Measurements from ENCODE around the gene PTPRCAP.
"Not testable (repeated sequence)": the region's sequence is repeated elsewhere in the genome, so short reads cannot be mapped to it uniquely, and the experiment has no call there.

PTPRCAP gene, protein sequence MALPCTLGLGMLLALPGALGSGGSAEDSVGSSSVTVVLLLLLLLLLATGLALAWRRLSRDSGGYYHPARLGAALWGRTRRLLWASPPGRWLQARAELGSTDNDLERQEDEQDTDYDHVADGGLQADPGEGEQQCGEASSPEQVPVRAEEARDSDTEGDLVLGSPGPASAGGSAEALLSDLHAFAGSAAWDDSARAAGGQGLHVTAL

DNA sequence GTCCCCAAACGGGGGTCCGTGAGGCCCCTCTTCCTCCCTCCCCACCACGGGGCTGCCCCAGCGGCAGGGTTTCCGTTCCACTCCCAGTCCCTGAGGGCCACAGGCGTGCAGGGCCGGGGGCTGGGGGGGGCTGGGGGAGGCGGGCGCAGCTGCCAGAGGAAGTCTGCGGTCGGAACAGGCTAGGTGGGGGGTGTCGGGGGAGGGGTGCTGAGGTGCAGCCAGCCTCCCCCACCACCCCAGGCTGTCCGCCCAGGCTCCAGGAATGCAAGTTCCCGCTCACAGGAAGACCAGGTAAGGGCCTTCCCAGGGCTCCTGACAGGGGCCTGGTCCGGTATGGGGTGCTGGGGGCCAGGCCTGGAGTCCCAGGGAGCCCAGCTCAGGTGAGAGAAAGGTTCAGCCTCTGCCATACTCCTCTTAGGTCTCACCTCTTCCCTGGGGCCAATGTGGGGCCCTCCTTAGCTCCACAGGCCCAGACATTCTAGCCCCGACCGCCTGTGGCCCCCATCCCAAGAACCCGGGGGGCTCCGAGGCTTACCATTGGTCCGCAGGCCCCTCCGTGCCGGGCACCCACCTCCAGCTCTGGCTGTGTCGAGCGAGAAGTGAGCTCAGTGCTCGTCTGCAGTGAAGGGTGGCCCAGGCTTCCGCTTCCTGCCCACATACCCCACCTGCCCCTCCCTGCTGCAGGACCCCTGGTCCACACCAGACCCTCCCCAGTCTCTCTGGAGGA, at the start of gene PTPRCAP:
TSS of gene PTPRCAP (minus strand) at position 601 of the 727 bp plus-strand sequence. CDS start at position 538, 63 bp downstream.
- H3K4me3 ChIP-seq (ENCODE audit: low read depth, low read length) = no peak within 1 kb of the TSS
- ChIA-PET POLR2A (interaction anchor here (0.6 to 1.2 kb wide), 3 partner anchors 21 to 35 kb away, joined by 3 read pairs; partner anchors contain the start of genes PPP1CA and TMEM134), CTCF (interaction anchor here (1.5 kb wide), 1 partner anchor 36 kb away, joined by 3 read pairs; no protein-coding TSS in a partner anchor)
- TF ChIP-seq, protein P1, sequence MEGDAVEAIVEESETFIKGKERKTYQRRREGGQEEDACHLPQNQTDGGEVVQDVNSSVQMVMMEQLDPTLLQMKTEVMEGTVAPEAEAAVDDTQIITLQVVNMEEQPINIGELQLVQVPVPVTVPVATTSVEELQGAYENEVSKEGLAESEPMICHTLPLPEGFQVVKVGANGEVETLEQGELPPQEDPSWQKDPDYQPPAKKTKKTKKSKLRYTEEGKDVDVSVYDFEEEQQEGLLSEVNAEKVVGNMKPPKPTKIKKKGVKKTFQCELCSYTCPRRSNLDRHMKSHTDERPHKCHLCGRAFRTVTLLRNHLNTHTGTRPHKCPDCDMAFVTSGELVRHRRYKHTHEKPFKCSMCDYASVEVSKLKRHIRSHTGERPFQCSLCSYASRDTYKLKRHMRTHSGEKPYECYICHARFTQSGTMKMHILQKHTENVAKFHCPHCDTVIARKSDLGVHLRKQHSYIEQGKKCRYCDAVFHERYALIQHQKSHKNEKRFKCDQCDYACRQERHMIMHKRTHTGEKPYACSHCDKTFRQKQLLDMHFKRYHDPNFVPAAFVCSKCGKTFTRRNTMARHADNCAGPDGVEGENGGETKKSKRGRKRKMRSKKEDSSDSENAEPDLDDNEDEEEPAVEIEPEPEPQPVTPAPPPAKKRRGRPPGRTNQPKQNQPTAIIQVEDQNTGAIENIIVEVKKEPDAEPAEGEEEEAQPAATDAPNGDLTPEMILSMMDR (IDR thresholded peaks at IDR 0.05; ENCODE audit: insufficient read depth, low read length, missing control alignments) = no peak
- no peak for DNase-seq (ENCODE audit: low read depth, low spot score)

DNA sequence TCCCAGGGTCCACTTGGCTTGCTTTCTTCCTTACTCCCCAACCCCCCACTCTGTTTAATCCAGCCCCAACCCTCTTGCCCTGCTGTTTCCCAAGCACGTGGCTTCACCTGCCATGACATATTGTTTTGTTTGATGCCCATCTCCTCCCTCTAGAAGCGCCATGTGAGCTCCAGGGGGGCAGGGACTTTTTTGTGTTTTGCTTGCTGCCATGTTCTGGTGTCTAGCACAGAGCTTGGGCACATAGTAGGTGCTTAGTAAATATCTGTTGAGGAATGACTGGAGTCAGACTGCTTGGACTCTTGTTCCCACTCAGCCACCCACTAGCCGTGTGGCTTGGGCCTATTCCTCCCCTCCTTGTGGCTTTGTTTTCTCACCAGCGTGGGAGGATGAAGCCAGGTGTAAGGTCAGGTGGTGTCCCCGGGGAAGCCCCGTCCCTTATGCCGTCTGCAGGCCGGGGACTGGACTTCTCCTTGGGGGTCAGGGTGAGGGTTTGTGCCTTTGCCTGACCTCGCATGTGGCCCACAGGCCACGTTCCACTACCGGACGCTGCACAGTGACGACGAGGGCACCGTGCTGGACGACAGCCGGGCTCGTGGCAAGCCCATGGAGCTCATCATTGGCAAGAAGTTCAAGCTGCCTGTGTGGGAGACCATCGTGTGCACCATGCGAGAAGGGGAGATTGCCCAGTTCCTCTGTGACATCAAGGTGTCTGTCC, 49.2 kb upstream of the PTPRCAP start:
- DNase-seq (ENCODE audit: low read depth, low spot score) = no peak
- TF ChIP-seq, protein P1 (IDR thresholded peaks at IDR 0.05; ENCODE audit: insufficient read depth, low read length, missing control alignments) = no peak
- CTCF ChIA-PET = no interaction called here
- POLR2A ChIA-PET = no interaction called here
- H3K4me3 ChIP-seq (ENCODE audit: low read depth, low read length) = no peak overlapping the region

DNA sequence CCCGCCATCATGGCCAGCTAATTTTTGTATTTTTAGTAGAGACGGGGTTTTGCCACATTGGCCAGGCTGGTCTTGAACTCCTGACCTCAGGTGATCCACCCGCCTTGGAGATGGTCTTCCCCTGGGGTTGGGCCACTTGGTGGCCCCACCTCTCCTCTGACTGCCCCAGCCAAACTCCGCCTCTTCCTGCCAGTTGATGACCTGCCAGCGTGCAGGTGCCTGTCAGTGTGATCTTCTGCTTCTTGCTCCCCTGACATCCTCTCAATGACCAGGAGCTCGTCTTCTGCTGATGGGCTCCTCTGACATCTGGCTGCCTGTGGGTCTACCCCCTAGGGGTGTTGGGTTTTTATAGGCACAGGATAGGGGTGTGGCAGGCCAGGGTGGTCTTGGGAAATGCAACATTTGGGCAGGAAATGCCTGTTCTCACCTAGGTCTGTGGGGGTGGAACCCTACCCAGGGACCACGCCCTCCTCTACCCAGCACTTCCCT, 48.4 kb upstream of the PTPRCAP start:
- H3K4me3 ChIP-seq (ENCODE audit: low read depth, low read length); DNase-seq (ENCODE audit: low read depth, low spot score); POLR2A ChIA-PET: not testable (repeated sequence)
- CTCF ChIA-PET = interaction anchor here (1.9 kb wide), 1 partner anchor 20 kb away, joined by 4 read pairs; the partner anchor contains the start of gene PITPNM1

DNA sequence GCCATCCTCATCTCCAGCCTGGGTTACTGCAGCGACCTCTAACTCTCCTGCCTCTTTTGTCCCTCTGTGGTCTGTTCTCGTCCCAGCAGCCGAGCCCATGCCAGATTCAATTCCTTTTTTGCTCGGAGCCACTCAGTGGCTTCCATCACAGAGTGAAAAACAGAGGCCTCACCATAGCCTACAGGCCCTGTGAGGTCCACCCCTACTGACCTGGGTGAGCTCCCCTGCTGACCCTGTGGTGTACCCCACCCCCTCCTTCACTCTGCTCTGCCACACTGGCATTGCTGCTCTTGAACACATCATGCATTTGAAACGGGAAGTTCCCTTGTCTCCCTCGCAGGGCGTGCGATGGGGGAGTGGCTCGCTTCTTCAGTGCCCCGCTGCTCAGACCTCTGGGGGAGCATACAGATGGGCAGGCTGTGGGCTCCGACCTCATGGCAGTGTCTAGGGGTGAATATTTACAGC, 47.4 kb upstream of the PTPRCAP start:
- CTCF ChIA-PET = interaction anchor here (1.9 kb wide), 1 partner anchor 21 kb away, joined by 4 read pairs; the partner anchor contains the start of gene PITPNM1
- POLR2A ChIA-PET = no interaction called here
- DNase-seq (ENCODE audit: low read depth, low spot score) = no peak
- TF ChIP-seq, protein P1 (IDR thresholded peaks at IDR 0.05; ENCODE audit: insufficient read depth, low read length, missing control alignments) = no peak
- H3K4me3 ChIP-seq (ENCODE audit: low read depth, low read length) = no peak overlapping the region

DNA sequence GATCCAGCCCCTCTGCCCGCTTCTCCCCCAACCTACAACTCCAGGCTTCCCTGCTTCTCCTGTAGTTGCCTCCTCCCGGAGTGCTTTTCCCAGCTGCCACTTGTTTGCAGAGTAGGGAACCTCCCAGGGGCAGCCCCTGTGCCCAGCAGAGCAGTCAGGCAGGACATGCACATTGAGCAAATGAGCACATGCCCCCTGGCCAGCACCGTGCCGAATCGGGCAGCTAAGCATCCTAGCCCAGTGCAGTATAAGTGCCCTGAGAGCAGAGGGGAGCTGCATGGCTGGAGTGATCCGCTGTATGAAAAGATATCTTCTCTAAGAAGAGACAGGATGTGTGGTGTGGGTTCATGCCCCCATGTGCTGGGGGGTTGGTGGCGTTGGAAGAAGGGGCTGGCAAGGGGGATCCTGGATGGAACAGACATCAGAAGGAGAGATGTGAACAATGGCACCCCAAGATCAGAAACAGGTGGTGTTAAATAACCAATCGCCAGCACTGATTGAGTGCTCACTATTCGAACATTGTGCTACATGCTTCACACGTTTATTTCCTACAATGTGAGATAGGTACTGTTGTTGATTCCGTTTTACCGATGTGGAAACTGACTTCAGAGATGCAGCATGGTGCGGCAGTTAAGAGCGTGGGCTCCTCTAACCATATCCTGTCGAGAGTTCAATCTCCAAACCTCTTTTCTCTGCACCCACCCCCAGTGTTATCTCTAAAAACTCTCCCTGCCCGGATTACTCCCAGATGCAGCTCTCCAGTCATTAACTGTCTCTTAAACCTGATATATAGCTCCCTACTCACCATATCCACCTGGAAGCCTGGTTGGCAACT, 46.6 kb upstream of the PTPRCAP start:
- peak overlapping the region; percentile 79 for H3K4me3 ChIP-seq (ENCODE audit: low read depth, low read length)
- no peak for DNase-seq (ENCODE audit: low read depth, low spot score)
- TF ChIP-seq, protein P1 (IDR thresholded peaks at IDR 0.05; ENCODE audit: insufficient read depth, low read length, missing control alignments) = no peak
- ChIA-PET CTCF (interaction anchor here (1.9 kb wide), 1 partner anchor 22 kb away, joined by 4 read pairs; the partner anchor contains the start of gene PITPNM1), POLR2A (no interaction called here)
